Body of pancreas (tissue), 4 donors: ENCODE results near the gene PPIL4. TPM values are rescaled to one million over a fixed set of nuclear protein-coding genes. Genes with fewer than 3 reads are reported as not detected.
A peak's percentile ranks its signal among the peaks of the same experiment; 100 is the strongest.

Experiments used
- ATAC-seq: fragments of 150-250 bp; one replicate; pipeline ENCODE4 v1.9.1; 2016
- DNase-seq, 4 donors: peaks; one replicate each; pipeline ENCODE4 v3.0.0-alpha.2; 2019
- H3K27ac ChIP-seq, 4 donors: fragments of 200-600 bp; sonication (generic); 1 replicate in 3 of 4; 2 replicates in 1 of 4; pipeline versions ENCODE4 v1.5.1 to v1.6.1; 2016 to 2019; ENCODE audit warnings: mild to moderate bottlenecking in 1 of 4, mixed read lengths in 1 of 4, moderate library complexity in 1 of 4
- H3K27me3 ChIP-seq, 2 donors: fragments of 200-600 bp; sonication (generic); one replicate each; pipeline ENCODE4 v1.6.0; 2016; ENCODE audit warnings: mild to moderate bottlenecking in 1 of 2
- H3K36me3 ChIP-seq, 2 donors: fragments of 200-600 bp; sonication (generic); replicated peaks in 1 of 2; 2 replicates each; pipeline ENCODE4 v1.5.1; 2016; ENCODE audit warnings: low read depth in 2 of 2; ENCODE audit not compliant: insufficient read depth in 1 of 2
- H3K4me1 ChIP-seq: fragments of 200-600 bp; sonication (generic); one replicate; pipeline ENCODE4 v1.6.0; 2016
- H3K4me3 ChIP-seq, 2 donors: fragments of 200-600 bp; sonication (generic); 1 replicate in 1 of 2; 2 replicates in 1 of 2; pipeline ENCODE4 v1.5.1; 2016 to 2019
- H3K9me3 ChIP-seq, 3 donors: fragments of 200-600 bp; sonication (generic); 1 replicate in 2 of 3; 2 replicates in 1 of 3; pipeline ENCODE4 v1.5.1; 2016
- POLR2A ChIP-seq, 3 donors: fragments of 450-650 bp; IDR thresholded peaks; one replicate each; pipeline ENCODE4 v1.6.1; 2016; ENCODE audit warnings: antibody characterized with exemption in 3 of 3, mild to moderate bottlenecking in 2 of 3
- whole genome bisulfite sequencing, 2 donors: methylation state at CpG; one replicate each; pipeline ENCODE4 v1.1.5; 2017; 5-methylcytosine and 5-hydroxymethylcytosine counted together
- intact Hi-C: fragments of 100-400 bp; cut with DNase I; formaldehyde crosslinking; loops from one replicate; pipeline ENCODE4 v1.15.1; 2023
- total RNA-seq, 2 donors: library from RNA; depleted of rRNA; stranded (reverse); fragments of >200 nt; gene quantifications; one replicate each; pipeline ENCODE4 v1.1.0, GENCODE V29; 2016
- TF ChIP-seq, protein P1 (sequence below), 7 experiments: fragments of 450-650 bp in 4 of 7; fragments of 200-600 bp in 3 of 7; sonication (generic) in 3 of 7; IDR thresholded peaks; one replicate each; pipeline ENCODE4 v1.5.1; 2016 to 2019; ENCODE audit warnings: antibody characterized with exemption in 7 of 7

PPIL4 gene
- total RNA-seq, 2 donors from 2014 or later, result 14.5 to 24.1 TPM

DNA sequence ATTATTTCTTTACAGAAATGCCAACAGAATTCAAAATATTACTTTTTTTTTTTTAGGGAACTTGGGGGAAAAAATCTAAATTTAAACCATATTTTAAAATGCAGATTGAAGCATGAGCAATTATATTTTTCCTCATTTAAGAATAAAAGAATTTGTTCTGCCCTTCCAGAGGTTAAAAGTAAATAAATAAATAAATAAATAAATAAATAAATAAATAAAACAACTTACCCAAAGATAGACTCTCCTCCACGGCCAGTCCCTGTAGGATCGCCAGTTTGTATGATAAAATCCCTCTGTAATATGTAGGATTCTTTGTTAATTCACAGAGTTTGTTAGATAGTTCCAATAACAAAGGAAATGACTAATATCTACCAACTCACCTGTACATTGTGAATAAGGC, 4.7 kb downstream of the PPIL4 start:
- TF ChIP-seq, protein P1, sequence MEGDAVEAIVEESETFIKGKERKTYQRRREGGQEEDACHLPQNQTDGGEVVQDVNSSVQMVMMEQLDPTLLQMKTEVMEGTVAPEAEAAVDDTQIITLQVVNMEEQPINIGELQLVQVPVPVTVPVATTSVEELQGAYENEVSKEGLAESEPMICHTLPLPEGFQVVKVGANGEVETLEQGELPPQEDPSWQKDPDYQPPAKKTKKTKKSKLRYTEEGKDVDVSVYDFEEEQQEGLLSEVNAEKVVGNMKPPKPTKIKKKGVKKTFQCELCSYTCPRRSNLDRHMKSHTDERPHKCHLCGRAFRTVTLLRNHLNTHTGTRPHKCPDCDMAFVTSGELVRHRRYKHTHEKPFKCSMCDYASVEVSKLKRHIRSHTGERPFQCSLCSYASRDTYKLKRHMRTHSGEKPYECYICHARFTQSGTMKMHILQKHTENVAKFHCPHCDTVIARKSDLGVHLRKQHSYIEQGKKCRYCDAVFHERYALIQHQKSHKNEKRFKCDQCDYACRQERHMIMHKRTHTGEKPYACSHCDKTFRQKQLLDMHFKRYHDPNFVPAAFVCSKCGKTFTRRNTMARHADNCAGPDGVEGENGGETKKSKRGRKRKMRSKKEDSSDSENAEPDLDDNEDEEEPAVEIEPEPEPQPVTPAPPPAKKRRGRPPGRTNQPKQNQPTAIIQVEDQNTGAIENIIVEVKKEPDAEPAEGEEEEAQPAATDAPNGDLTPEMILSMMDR (IDR thresholded peaks at IDR 0.05), result no peak
- no peak for TF ChIP-seq POLR2A (IDR thresholded peaks at IDR 0.05)
- Histone ChIP-seq H3K4me1 (peaks cover 26% of the 10 kb centered on the region), H3K4me3 (no peak overlapping the region), H3K9me3 (no peaks in the 10 kb centered on the region), H3K27me3 (no peaks in the 10 kb centered on the region), H3K27ac (no peak overlapping the region), H3K36me3 (peaks cover 8 to 18% of the 10 kb centered on the region in 2 donors)
- 83 to 88% methylated on average over 2 of the region's 2 CpGs for WGBS, 2 donors
- no peak for DNase-seq
- ATAC-seq, result no peak
- intact Hi-C loops, result no loop called here

DNA sequence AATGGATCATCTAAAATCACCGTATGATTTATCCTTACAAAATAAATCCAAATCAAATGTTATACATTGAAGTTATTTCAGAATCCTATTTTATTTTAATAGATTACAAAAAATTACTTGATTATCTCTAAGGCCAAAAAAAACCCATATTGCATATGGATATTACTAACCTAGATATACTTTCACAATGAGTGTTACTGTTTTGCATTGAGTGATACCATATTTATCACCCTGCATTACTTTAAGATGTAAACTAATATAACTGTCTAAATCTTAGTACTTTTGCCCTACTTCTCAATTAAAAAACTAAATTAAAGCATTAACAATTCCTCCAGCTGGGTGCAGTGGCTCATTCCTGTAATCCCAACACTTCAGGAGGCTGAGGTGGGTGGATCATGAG, 11.1 kb downstream of the PPIL4 start:
- no peaks in the 10 kb centered on the region for H3K4me1 ChIP-seq
- intact Hi-C loops, result no loop called here
- no peaks in the 10 kb centered on the region for H3K27me3 ChIP-seq
- WGBS, 2 donors, result 89 to 95% methylated on average over 1 of the region's 1 CpG
- H3K36me3 ChIP-seq, result peaks cover 14 to 43% of the 10 kb centered on the region in 2 donors
- no peaks in the 10 kb centered on the region for H3K9me3 ChIP-seq
- no peak for DNase-seq
- TF ChIP-seq POLR2A (IDR thresholded peaks at IDR 0.05), result no peak
- TF ChIP-seq, protein P1 (IDR thresholded peaks at IDR 0.05), result no peak
- no peak overlapping the region for H3K4me3 ChIP-seq
- H3K27ac ChIP-seq, result no peak overlapping the region
- no peak for ATAC-seq

- TF ChIP-seq POLR2A (IDR thresholded peaks at IDR 0.05), result no peak
- TF ChIP-seq, protein P1 (IDR thresholded peaks at IDR 0.05), result no peak
- ATAC-seq, result no peak
- DNase-seq, result no peak
- H3K4me3 ChIP-seq, result no peak overlapping the region
- no peak overlapping the region for H3K27ac ChIP-seq
- intact Hi-C loops, result no loop called here
- H3K9me3 ChIP-seq, result no peaks in the 10 kb centered on the region
- peaks cover 13 to 32% of the 10 kb centered on the region in 2 donors for H3K36me3 ChIP-seq
- H3K27me3 ChIP-seq, result no peaks in the 10 kb centered on the region
- WGBS, 2 donors, result 96 to 98% methylated on average over 5 of the region's 5 CpGs
- H3K4me1 ChIP-seq, result no peaks in the 10 kb centered on the region
Observed at GRCh38 chr6:149529650-149530049, 16.2 kb downstream of the PPIL4 start.

GRCh38 chr6:149515494-149515893, 30.3 kb downstream of the PPIL4 start:
- DNase-seq, result no peak
- Histone ChIP-seq H3K4me3 (no peak overlapping the region), H3K27me3 (no peaks in the 10 kb centered on the region), H3K27ac (no peak overlapping the region), H3K4me1 (no peaks in the 10 kb centered on the region), H3K36me3 (peaks cover 0 to 10% of the 10 kb centered on the region in 2 donors), H3K9me3 (no peaks in the 10 kb centered on the region)
- ATAC-seq, result no peak
- TF ChIP-seq, protein P1 (IDR thresholded peaks at IDR 0.05), result no peak
- TF ChIP-seq POLR2A (IDR thresholded peaks at IDR 0.05), result no peak
- WGBS, 2 donors, result 80 to 100% methylated on average over 1 of the region's 1 CpG
- intact Hi-C loops, result no loop called here

GRCh38 chr6:149513915-149514314, 31.9 kb downstream of the PPIL4 start:
- Histone ChIP-seq H3K4me1 (no peaks in the 10 kb centered on the region), H3K36me3 (peaks cover 0 to 5% of the 10 kb centered on the region in 2 donors), H3K27ac (no peak overlapping the region), H3K4me3 (no peak overlapping the region), H3K27me3 (no peaks in the 10 kb centered on the region), H3K9me3 (no peaks in the 10 kb centered on the region)
- TF ChIP-seq, protein P1 (IDR thresholded peaks at IDR 0.05), result no peak
- no peak for TF ChIP-seq POLR2A (IDR thresholded peaks at IDR 0.05)
- intact Hi-C loops, result no loop called here
- 80 to 93% methylated on average over 5 of the region's 5 CpGs for WGBS, 2 donors
- no peak for ATAC-seq
- peak in 1 of 4 donors; percentile 8 for DNase-seq
